LNCaP clone FGC (cell line): ENCODE results near the gene UTY.
A peak's percentile ranks its signal among the peaks of the same experiment; 100 is the strongest.

Experiments
- DNase-seq: peaks from one replicate; pipeline ENCODE4 v3.0.0-alpha.2; 2011; ENCODE audit warnings: low read depth
- H3K4me3 ChIP-seq: 2 replicates; pipeline ENCODE4 v1.5.1; 2011; ENCODE audit warnings: mild to moderate bottlenecking, low read depth, low read length, control low read depth
- TF ChIP-seq, protein P1 (sequence below): IDR thresholded peaks from 2 replicates; pipeline ENCODE4 v1.5.1; 2012; ENCODE audit warnings: mild to moderate bottlenecking; ENCODE audit not compliant: control insufficient read depth, insufficient read depth; ENCODE audit errors: extremely low read depth

Gene UTY

GRCh38 chrY:13415556-13415955, 64.3 kb downstream of the UTY start:
- H3K4me3 ChIP-seq, result no peak overlapping the region
- no peak for DNase-seq
- TF ChIP-seq, protein P1, sequence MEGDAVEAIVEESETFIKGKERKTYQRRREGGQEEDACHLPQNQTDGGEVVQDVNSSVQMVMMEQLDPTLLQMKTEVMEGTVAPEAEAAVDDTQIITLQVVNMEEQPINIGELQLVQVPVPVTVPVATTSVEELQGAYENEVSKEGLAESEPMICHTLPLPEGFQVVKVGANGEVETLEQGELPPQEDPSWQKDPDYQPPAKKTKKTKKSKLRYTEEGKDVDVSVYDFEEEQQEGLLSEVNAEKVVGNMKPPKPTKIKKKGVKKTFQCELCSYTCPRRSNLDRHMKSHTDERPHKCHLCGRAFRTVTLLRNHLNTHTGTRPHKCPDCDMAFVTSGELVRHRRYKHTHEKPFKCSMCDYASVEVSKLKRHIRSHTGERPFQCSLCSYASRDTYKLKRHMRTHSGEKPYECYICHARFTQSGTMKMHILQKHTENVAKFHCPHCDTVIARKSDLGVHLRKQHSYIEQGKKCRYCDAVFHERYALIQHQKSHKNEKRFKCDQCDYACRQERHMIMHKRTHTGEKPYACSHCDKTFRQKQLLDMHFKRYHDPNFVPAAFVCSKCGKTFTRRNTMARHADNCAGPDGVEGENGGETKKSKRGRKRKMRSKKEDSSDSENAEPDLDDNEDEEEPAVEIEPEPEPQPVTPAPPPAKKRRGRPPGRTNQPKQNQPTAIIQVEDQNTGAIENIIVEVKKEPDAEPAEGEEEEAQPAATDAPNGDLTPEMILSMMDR, result no peak

GRCh38 chrY:13398876-13399275, 81.0 kb downstream of the UTY start:
- DNase-seq, result no peak
- TF ChIP-seq, protein P1, result no peak
- no peak overlapping the region for H3K4me3 ChIP-seq

- H3K4me3 ChIP-seq, result no peak overlapping the region
- no peak for DNase-seq
- TF ChIP-seq, protein P1, result no peak
Measured at GRCh38 chrY:13381110-13381683, 98.6 kb downstream of the UTY start.

GRCh38 chrY:13370868-13371800, 108.7 kb downstream of the UTY start:
- no peak overlapping the region for H3K4me3 ChIP-seq
- DNase-seq, result no peak
- TF ChIP-seq, protein P1, result no peak

DNA sequence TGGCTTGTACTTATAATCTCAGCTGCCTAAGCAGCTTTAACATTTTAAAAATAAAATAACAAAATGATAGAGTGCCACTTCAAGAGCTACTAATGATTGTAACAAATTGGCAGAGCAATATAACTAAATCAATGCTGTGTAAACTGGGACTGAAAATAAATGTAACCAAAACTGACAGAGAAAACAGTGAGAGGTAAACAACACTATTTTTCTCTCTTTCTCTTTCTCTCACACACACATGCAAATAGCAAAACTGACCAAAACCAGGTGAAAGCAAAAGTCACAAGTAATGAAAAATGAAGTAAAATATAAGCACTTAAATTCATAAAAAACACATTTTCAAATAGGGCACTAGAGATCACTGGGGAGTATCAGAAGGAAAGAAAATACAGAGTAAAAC, 109.6 kb downstream of the UTY start:
- TF ChIP-seq, protein P1, result no peak
- no peak overlapping the region for H3K4me3 ChIP-seq
- DNase-seq, result no peak

DNA sequence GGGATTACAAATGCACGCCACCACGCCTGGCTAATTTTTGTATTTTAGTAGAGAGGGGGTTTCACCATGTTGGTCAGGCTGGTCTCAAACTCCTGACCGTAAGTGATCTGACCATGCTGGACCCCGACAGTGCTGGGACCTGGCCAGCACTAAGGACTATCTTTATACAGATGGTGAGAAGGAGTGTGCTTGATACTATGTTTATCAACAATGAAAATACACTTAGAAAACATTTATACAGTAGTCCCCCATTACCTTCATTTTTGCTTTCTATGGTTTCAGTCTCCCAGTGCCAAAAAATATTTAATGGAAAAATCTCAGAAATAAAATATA, 111.4 kb downstream of the UTY start:
- TF ChIP-seq, protein P1, result no peak
- peak overlapping the region; percentile 15; the same call in 1 of the 2 replicates for H3K4me3 ChIP-seq
- no peak for DNase-seq
